Endothelial cell (in vitro differentiated cells): ENCODE measurements around the gene MGRN1. TPM values are rescaled to one million over a fixed set of nuclear protein-coding genes. Genes with fewer than 3 reads are reported as not detected.

ENCODE experiments used
- DNase-seq: peaks from one replicate; pipeline ENCODE4 v3.0.0; 2021; ENCODE audit warnings: low spot score
- H3K27ac Mint-ChIP-seq: one replicate; pipeline ENCODE4 v1.8.0; 2021; ENCODE audit warnings: mixed read lengths, inconsistent platforms; ENCODE audit not compliant: unreplicated experiment
- H3K27me3 Mint-ChIP-seq: one replicate; pipeline ENCODE4 v1.8.0; 2021; ENCODE audit warnings: mild to moderate bottlenecking, moderate library complexity, mixed read lengths, inconsistent platforms; ENCODE audit not compliant: unreplicated experiment
- H3K36me3 Mint-ChIP-seq: one replicate; pipeline ENCODE4 v1.8.0; 2021; ENCODE audit warnings: mild to moderate bottlenecking, low read depth, mixed read lengths, inconsistent platforms; ENCODE audit not compliant: unreplicated experiment
- H3K4me1 Mint-ChIP-seq: one replicate; pipeline ENCODE4 v1.8.0; 2021; ENCODE audit warnings: mild to moderate bottlenecking, mixed read lengths, inconsistent platforms; ENCODE audit not compliant: unreplicated experiment
- H3K4me3 Mint-ChIP-seq: one replicate; pipeline ENCODE4 v1.8.0; 2021; ENCODE audit warnings: mild to moderate bottlenecking, mixed read lengths, inconsistent platforms; ENCODE audit not compliant: unreplicated experiment
- H3K9me3 Mint-ChIP-seq: one replicate; pipeline ENCODE4 v1.8.0; 2021; ENCODE audit warnings: mixed read lengths, inconsistent platforms; ENCODE audit not compliant: unreplicated experiment
- CTCF ChIP-seq: fragments of 200-600 bp; sonication (generic); IDR thresholded peaks from one replicate; pipeline ENCODE4 v1.5.0; 2021; ENCODE audit warnings: antibody characterized with exemption; ENCODE audit not compliant: unreplicated experiment
- long read RNA-seq: library from polyadenylated mRNA; unstranded; transcript quantifications from one replicate; pipeline ENCODE4 v2.0.0, GENCODE V29; 2020; ENCODE audit not compliant: unreplicated experiment
- total RNA-seq: library from RNA; stranded (reverse); fragmentation: NEBNext Ultra II Directional; extraction: Animal tissue kit (Norgen Biotek cat#: 25700); gene quantifications from one replicate; pipeline ENCODE4 v1.2.1, GENCODE V29; 2021; ENCODE audit not compliant: unreplicated experiment

The MGRN1 gene
- 82.5 TPM for total RNA-seq
- long read RNA-seq, full-length matches to known transcripts = 4 of 6 reads
- long read RNA-seq, partial matches to known transcripts = 0 of 6 reads
- long read RNA-seq, other reads (novel, unspliced or antisense) = 2 of 6 reads

DNA sequence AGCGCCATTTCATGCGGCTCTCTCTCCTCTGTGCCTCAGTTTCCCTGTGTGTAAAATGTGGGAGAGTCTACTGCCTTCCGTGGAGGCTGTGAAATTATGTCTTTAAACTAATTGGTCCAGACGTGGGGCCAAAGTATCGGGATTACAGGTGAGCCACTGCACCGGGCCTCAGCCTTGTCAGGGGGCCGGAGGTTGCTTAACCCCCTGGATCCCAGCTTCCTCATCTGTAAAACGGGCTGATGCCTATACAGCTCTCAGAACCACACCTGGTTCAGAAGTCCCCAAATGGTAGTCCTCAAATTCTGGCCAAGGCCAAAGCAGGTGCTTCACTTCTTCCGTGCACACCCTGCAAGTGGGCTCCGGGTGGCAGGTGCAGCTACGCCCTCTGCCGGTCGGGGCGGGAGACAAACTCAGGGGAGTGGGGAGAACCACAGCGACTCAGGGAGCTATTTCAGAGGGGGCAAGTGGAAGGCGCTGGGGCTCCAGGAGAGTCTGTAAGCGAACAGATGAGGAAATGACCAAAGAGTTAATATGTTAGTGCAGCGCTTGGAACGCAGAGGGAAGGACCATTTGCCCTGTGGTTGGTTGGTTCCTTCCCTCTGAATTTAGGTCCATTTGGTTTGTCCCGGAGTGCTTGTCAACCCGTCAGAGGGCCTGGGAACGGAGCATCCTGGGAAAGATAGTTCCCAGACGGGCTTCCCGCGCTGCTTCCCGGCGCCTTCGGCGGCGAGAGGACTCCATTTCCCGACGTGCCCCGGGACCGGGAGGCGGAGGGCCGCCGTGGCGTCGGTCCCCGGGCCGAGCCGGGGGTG is at the start of gene MGRN1:
Gene MGRN1, plus strand, starts transcription at position 812 of the 812 bp plus-strand sequence. CDS start 135 bp downstream, outside the sequence.
- H3K9me3 Mint-ChIP-seq = no peaks in the 10 kb centered on the region
- peaks cover 18% of the 10 kb centered on the region for H3K4me1 Mint-ChIP-seq
- peaks cover 4% of the 10 kb centered on the region for H3K36me3 Mint-ChIP-seq
- TF ChIP-seq CTCF = peak; percentile 92
- H3K27me3 Mint-ChIP-seq = peaks cover 8% of the 10 kb centered on the region
- peak within 1 kb of the TSS; percentile 99 for H3K4me3 Mint-ChIP-seq
- peak; percentile 91 for DNase-seq
- H3K27ac Mint-ChIP-seq = peak within 1 kb of the TSS; percentile 99

DNA sequence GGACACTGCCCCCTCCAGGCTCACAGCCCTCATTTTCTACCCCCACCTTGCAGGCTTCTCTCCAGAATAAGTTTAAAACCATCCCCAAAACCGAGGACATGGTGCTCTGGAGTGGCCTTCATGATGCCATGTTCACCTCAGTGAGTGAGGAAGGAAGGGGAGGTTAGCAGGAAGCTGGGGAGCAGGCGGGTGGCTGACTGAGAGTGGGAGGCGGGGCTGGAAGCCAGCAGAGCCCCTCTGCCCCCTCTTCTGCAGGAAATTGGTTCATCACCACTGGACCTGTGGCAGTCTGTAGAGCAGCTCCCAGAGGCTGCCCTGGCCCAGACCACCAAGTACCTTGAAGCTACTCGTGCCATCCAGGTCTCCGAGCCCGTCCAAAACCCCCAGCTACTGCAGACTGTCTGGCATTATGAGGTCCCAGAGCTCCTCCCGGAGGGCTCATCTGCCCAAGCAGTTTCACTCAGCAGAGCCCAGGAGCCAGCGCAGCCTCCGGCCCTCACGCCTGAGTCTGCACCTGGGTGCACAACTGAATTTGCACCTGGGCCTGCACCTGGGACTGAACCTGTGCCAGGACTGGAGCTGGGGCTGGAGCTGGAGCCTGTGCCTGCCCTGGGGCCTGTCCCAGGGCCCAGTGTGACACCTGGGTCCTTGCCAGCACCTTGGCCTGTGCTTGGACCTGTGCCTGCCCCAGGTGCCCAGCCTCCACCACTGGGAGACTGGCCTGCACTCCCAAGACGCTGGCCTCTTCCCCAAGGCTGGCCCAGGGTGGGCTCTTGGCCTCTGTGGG is 49.5 kb upstream of the MGRN1 start:
- peak; percentile 12 for DNase-seq
- no peaks in the 10 kb centered on the region for H3K36me3 Mint-ChIP-seq
- no peaks in the 10 kb centered on the region for H3K9me3 Mint-ChIP-seq

DNA sequence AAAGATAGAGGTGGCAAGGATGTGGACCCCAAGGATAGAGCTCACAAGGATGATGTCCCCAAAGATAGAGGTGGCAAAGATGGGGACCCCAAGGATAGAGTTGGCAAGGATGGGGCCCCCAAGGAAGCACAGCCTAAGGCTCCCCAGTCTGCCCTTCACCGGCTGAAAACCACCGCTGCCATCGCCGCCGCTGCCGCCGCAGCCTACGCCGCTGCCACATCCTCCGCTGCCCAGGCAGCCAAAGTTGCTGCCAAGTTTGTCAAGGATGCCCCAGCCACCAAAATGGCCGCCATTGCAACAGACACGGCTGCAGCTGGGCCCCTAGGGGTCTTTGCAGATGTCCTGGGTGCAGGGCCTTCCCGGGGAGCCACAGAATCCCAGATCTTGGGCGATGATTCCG is 48.6 kb upstream of the MGRN1 start:
- Mint-ChIP-seq H3K27ac (no peak overlapping the region), H3K27me3 (peaks cover 2% of the 10 kb centered on the region), H3K4me1 (no peaks in the 10 kb centered on the region), H3K9me3 (no peaks in the 10 kb centered on the region), H3K36me3 (no peaks in the 10 kb centered on the region), H3K4me3 (no peak overlapping the region)
- TF ChIP-seq CTCF = no peak
- DNase-seq = no peak

More for the DNA sequence above, 49.5 kb upstream of the MGRN1 start:
- Mint-ChIP-seq H3K27me3 (peaks cover 2% of the 10 kb centered on the region), H3K27ac (no peak overlapping the region), H3K4me3 (no peak overlapping the region), H3K4me1 (no peaks in the 10 kb centered on the region)
- no peak for TF ChIP-seq CTCF

- DNase-seq = no peak
- Mint-ChIP-seq H3K4me1 (no peaks in the 10 kb centered on the region), H3K9me3 (no peaks in the 10 kb centered on the region), H3K36me3 (no peaks in the 10 kb centered on the region), H3K27me3 (peaks cover 2% of the 10 kb centered on the region), H3K4me3 (no peak overlapping the region), H3K27ac (no peak overlapping the region)
- TF ChIP-seq CTCF = no peak
Measured at GRCh38 chr16:4578961-4579530, 45.6 kb upstream of the MGRN1 start.
